GM12878 (cell line): ENCODE results near the gene GPR108. TPM values are rescaled to one million over a fixed set of nuclear protein-coding genes. Genes with fewer than 3 reads are reported as not detected.
A peak's percentile ranks its signal among the peaks of the same experiment; 100 is the strongest.

ENCODE experiments used
- ATAC-seq: fragments of 200-7000 bp; cut with Tn5 transposase; 3 replicates; pipeline ENCODE4 v1.9.1; 2020; ENCODE audit warnings: mild to moderate bottlenecking, moderate library complexity
- BruUV-seq: library from RNA; stranded (reverse); fragments of 400-500 nt; replicated peaks from 2 replicates; lab custom pipeline; 2021; lab: Mats Ljungman, UMichigan
- CTCF ChIA-PET: fragments of 300-600 bp; sonication (Branson Sonifier 250); formaldehyde crosslinking; extraction: SDS; loops from one replicate; lab custom pipeline; 2021; ENCODE audit warnings: inconsistent platforms; lab: Yijun Ruan, JAX
- POLR2A ChIA-PET: fragments of 350-600 bp; formaldehyde crosslinking; extraction: SDS; loops from one replicate; lab custom pipeline; 2021; ENCODE audit warnings: inconsistent platforms; lab: Charles Lee
- RAD21 ChIA-PET: fragments of 300-600 bp; sonication (Branson Sonifier 250); formaldehyde crosslinking; loops from one replicate; lab custom pipeline; 2023; ENCODE audit warnings: antibody characterized with exemption; ENCODE audit not compliant: unreplicated experiment; lab: Charles Lee
- SMC1A ChIA-PET: fragments of 300-600 bp; sonication (Branson Sonifier 250); formaldehyde crosslinking; loops from one replicate; lab custom pipeline; 2023; ENCODE audit not compliant: unreplicated experiment, uncharacterized antibody; lab: Charles Lee
- DNase-seq: peaks from one replicate; pipeline ENCODE4 v3.0.0-alpha.2; 2011; ENCODE audit warnings: low read depth, low spot score
- FAIRE-seq: peaks from 3 replicates; lab custom pipeline; 2011; peaks lifted over from hg19 to GRCh38; lab: Jason Lieb, UNC
- H2AFZ ChIP-seq: 2 replicates; pipeline ENCODE4 v1.6.0; 2011; ENCODE audit warnings: low read depth, low read length, control low read depth; ENCODE audit not compliant: control insufficient read depth
- H3K27ac ChIP-seq: 2 replicates; pipeline ENCODE4 v1.5.1; 2011; ENCODE audit warnings: control low read depth; ENCODE audit not compliant: control insufficient read depth, insufficient read depth
- H3K27me3 ChIP-seq, 2 experiments: replicated peaks in 1 of 2; 2 replicates each; pipeline versions ENCODE4 v1.6.0 to v1.6.1; 2011; ENCODE audit warnings: low read length in 1 of 2; ENCODE audit not compliant: control insufficient read depth in 2 of 2, insufficient read depth in 2 of 2
- H3K36me3 ChIP-seq, 2 experiments: 2 replicates each; pipeline ENCODE4 v1.5.1; 2011; ENCODE audit warnings: low read length in 1 of 2; ENCODE audit not compliant: control insufficient read depth in 2 of 2, insufficient read depth in 2 of 2
- H3K4me1 ChIP-seq: 2 replicates; pipeline ENCODE4 v1.6.1; 2011; ENCODE audit warnings: mild to moderate bottlenecking, low read length, moderate library complexity, mixed read lengths; ENCODE audit not compliant: control insufficient read depth, insufficient read depth
- H3K4me2 ChIP-seq: 2 replicates; pipeline ENCODE4 v1.6.0; 2011; ENCODE audit warnings: control low read depth; ENCODE audit not compliant: control insufficient read depth, insufficient read depth
- H3K4me3 ChIP-seq: fragments of 200-600 bp; sonication (generic); 2 replicates; pipeline ENCODE4 v1.5.1; 2016
- H3K79me2 ChIP-seq: 2 replicates; pipeline ENCODE4 v1.6.0; 2011; ENCODE audit warnings: low read length; ENCODE audit not compliant: control insufficient read depth, insufficient read depth
- H3K9ac ChIP-seq: 2 replicates; pipeline ENCODE4 v1.8.0; 2011; ENCODE audit warnings: low read length, control low read depth, mixed read lengths; ENCODE audit not compliant: control insufficient read depth, insufficient read depth
- H3K9me3 ChIP-seq: replicated peaks from 3 replicates; pipeline ENCODE4 v1.5.1; 2011; ENCODE audit warnings: mild to moderate bottlenecking, low read length; ENCODE audit not compliant: control insufficient read depth, insufficient read depth
- H4K20me1 ChIP-seq: 2 replicates; pipeline ENCODE4 v1.6.0; 2011; ENCODE audit not compliant: control insufficient read depth, insufficient read depth
- BACH1 ChIP-seq: fragments of 450-650 bp; IDR thresholded peaks from 2 replicates; pipeline ENCODE4 v1.6.1; 2017; ENCODE audit warnings: mild to moderate bottlenecking, borderline replicate concordance
- CBX5 ChIP-seq: sonication (generic); IDR thresholded peaks from 2 replicates; pipeline ENCODE4 v1.6.1; 2016; ENCODE audit warnings: low read depth, moderate library complexity, mild to moderate bottlenecking, inconsistent platforms
- CREM ChIP-seq: IDR thresholded peaks from 2 replicates; pipeline ENCODE4 v1.6.1; 2014; ENCODE audit warnings: antibody characterized with exemption, low read depth
- DPF2 ChIP-seq: fragments of 450-650 bp; IDR thresholded peaks from 2 replicates; pipeline ENCODE4 v1.6.1; 2017; ENCODE audit warnings: mild to moderate bottlenecking
- EED ChIP-seq: sonication (generic); IDR thresholded peaks from 2 replicates; pipeline ENCODE4 v1.6.1; 2016; ENCODE audit warnings: antibody characterized with exemption, low read depth
- IKZF1 ChIP-seq: fragments of 450-650 bp; conservative IDR thresholded peaks from 2 replicates; pipeline ENCODE4 v1.6.1; 2017; ENCODE audit warnings: antibody characterized with exemption, mild to moderate bottlenecking
- KLF5 ChIP-seq: fragments of 450-650 bp; IDR thresholded peaks from 2 replicates; pipeline ENCODE4 v1.6.1; 2014; ENCODE audit warnings: mild to moderate bottlenecking; ENCODE audit not compliant: partially characterized antibody
- NBN ChIP-seq: fragments of 450-650 bp; IDR thresholded peaks from 2 replicates; pipeline ENCODE4 v1.6.1; 2016
- NR2F1 ChIP-seq: fragments of 450-650 bp; conservative IDR thresholded peaks from 2 replicates; pipeline ENCODE4 v1.6.1; 2017; ENCODE audit warnings: mild to moderate bottlenecking
- PAX5 ChIP-seq: IDR thresholded peaks from 2 replicates; pipeline ENCODE4 v1.6.1; 2011; ENCODE audit warnings: low read depth, low read length, borderline replicate concordance
- RELA ChIP-seq: fragments of 450-650 bp; IDR thresholded peaks from 2 replicates; pipeline ENCODE4 v1.8.0; 2014; ENCODE audit warnings: borderline replicate concordance; ENCODE audit not compliant: partially characterized antibody
- RUNX3 ChIP-seq: IDR thresholded peaks from 2 replicates; pipeline ENCODE4 v1.6.1; 2012; ENCODE audit warnings: low read length, inconsistent platforms
- SMAD1 ChIP-seq: fragments of 450-650 bp; IDR thresholded peaks from 2 replicates; pipeline ENCODE4 v1.6.1; 2018; ENCODE audit warnings: mild to moderate bottlenecking, low read depth; ENCODE audit not compliant: partially characterized antibody
- STAT3 ChIP-seq: IDR thresholded peaks from 2 replicates; pipeline ENCODE4 v1.6.1; 2011; ENCODE audit warnings: low read depth, low read length, improper control_type of control experiment
- TARDBP ChIP-seq: IDR thresholded peaks from 2 replicates; pipeline ENCODE4 v1.6.1; 2016; ENCODE audit warnings: borderline replicate concordance
- ZNF217 ChIP-seq: fragments of 450-650 bp; IDR thresholded peaks from 2 replicates; pipeline ENCODE4 v1.6.1; 2017; ENCODE audit warnings: antibody characterized with exemption, mild to moderate bottlenecking
- WGBS: methylation state at CpG from one replicate; pipeline ENCODE4 v1.1.6; 2016; ENCODE audit warnings: low lambda C conversion rate; ENCODE audit not compliant: insufficient replicate concordance, insufficient coverage; ENCODE audit errors: missing lambda C conversion rate; 5-methylcytosine and 5-hydroxymethylcytosine counted together
- in situ Hi-C: fragments of 300-500 bp; cut with MboI; formaldehyde crosslinking; loops from 9 replicates; pipeline ENCODE4 v1.14.3; 2018; ENCODE audit warnings: mixed read lengths
- intact Hi-C: fragments of 100-400 bp; cut with micrococcal nuclease; formaldehyde crosslinking; loops from one replicate; pipeline ENCODE4 v1.14.2; 2022; ENCODE audit not compliant: unreplicated experiment
- polyA plus RNA-seq, 11 experiments: library from polyadenylated mRNA; depleted of rRNA in 4 of 11; unstranded in 6 of 11; stranded (reverse) in 5 of 11; fragments of >200 nt; fragmentation: Nextera tagmentation in 4 of 11; fragmentation: Illumina TruSeq in 1 of 11; extraction: Ambion mirVana in 4 of 11; extraction: Trizol in 1 of 11; gene quantifications; 1 replicate in 1 of 11; 2 replicates in 10 of 11; pipeline versions ENCODE4 v1.2.1 to v1.2.3, GENCODE V29; 2011 to 2016; ENCODE audit warnings: inconsistent platforms in 2 of 11, missing spikeins in 2 of 11, low read depth in 1 of 11
- total RNA-seq, 4 experiments: library from RNA; depleted of rRNA in 3 of 4; stranded (reverse); fragments of >200 nt in 3 of 4; fragmentation: Illumina TruSeq in 1 of 4; extraction: Trizol in 1 of 4; gene quantifications; 2 replicates each; pipeline versions ENCODE4 v1.2.1 to v1.2.3, GENCODE V29; 2013 to 2021
- TF ChIP-seq, protein P1 (sequence below): IDR thresholded peaks from 2 replicates; pipeline ENCODE4 v1.6.1; 2011; ENCODE audit warnings: low read depth, low read length, improper control_type of control experiment, borderline replicate concordance
- TF ChIP-seq, protein P2 (sequence below): fragments of 450-650 bp; formaldehyde crosslinking; IDR thresholded peaks from 2 replicates; pipeline ENCODE4 v1.4.0; 2020; ENCODE audit warnings: mild to moderate bottlenecking, moderate library complexity

The GPR108 gene
- total and polyA plus RNA-seq, 10 of the 15 experiments (the other 5 are each of a cell fraction or from before 2014, with no cell fraction given): 4.4 to 87.2 (median 57.1) TPM

- no peak for TF ChIP-seq TARDBP
- TF ChIP-seq IKZF1: 0 out of 2 replicates have a peak, but pooled peaks have one; percentile 38
- TF ChIP-seq NBN: no peak
Measured at GRCh38 chr19:6768236-6768785, 30.9 kb upstream of the GPR108 start (continued).

DNA sequence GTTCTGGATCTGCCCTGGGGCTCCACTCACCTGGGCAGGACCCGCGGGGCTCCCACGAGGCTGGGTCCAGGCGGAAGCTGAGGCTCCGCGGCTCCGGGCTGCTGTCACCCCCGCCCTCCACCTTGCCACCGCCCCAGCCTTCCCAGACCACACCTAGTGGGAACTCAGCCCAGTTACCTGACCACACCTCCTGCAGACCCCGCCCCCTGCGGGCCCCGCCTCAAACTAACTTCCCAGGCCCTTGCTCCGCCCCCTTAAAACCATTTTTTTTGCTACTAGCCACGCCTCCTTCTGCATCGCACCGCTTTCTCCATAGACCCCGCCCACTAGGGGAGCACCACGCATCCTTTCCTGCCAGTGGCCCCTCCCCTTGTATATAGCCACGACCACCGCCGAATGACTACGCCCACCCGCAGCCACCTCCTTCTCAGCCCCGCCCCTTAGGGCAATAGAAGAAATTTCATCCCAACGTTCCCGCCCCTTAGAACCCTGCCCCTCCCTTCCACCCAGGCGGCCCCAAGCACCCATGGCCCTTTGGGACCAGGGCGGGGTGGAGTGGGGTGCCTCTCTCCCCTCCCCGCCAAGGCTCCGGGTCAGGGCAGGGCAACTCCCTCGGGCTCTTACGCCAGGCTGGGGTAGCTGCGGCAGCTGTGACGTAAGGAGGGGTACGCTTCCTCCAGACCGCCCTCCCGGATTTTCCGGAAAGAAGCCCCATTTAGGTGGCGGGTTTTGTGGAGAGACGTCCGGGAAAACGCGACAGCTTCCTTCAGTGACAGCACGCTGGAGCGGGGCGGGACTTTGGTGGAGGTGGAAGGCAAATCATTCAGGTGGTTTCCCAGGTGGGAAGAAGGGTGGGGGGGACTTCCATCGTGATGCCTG lies 30.2 kb upstream of the GPR108 start, which contains the start of gene SH2D3A:
TSS of gene SH2D3A (minus strand) at position 79 of the 879 bp plus-strand sequence. CDS start 3,687 bp downstream, outside the sequence.
- intact Hi-C loops: loop anchor here (2.0 to 5.0 kb wide), 3 partner anchors 29 to 251 kb away; partner anchors contain the start of genes CD70 and TRIP10
- Histone ChIP-seq H3K27ac (peak within 1 kb of the TSS; percentile 83), H3K4me1 (peaks cover 23% of the 10 kb centered on the region), H3K36me3 (no peaks in the 10 kb centered on the region), H3K9ac (peak within 1 kb of the TSS; percentile 76), H3K4me2 (peak within 1 kb of the TSS; percentile 96), H3K79me2 (peaks cover 10% of the 10 kb centered on the region), H3K4me3 (peak within 1 kb of the TSS; percentile 85), H3K27me3 (no peaks in the 10 kb centered on the region), H2AFZ (peak within 1 kb of the TSS; percentile 92), H4K20me1 (no peaks in the 10 kb centered on the region), H3K9me3 (no peaks in the 10 kb centered on the region)
- ChIA-PET CTCF (interaction anchor here (0.9 to 7.3 kb wide), 8 partner anchors 11 to 578 kb away, joined by 3 to 79 read pairs (median 10); partner anchors contain the start of genes DENND1C and GPR108), RAD21 (interaction anchor here (0.6 to 8.3 kb wide), 9 partner anchors 29 to 385 kb away, joined by 3 to 98 read pairs (median 5); partner anchors contain the start of gene GPR108), POLR2A (interaction anchor here (0.5 to 3.0 kb wide), 10 partner anchors 12 to 869 kb away, joined by 3 to 19 read pairs (median 4); partner anchors contain the start of genes ALKBH7 and GPR108), SMC1A (interaction anchor here (0.9 to 4.0 kb wide), 10 partner anchors 10 to 718 kb away, joined by 3 to 37 read pairs (median 4); partner anchors contain the start of genes GPR108 and ZNF557)
- in situ Hi-C loops: no loop called here
- no TSS peak for BruUV-seq
- FAIRE-seq: peak; percentile 95
- under 1% methylated on average over 47 of the region's 47 CpGs for WGBS
- DNase-seq: peak; percentile 92
- ATAC-seq: peak; percentile 79
- TF ChIP-seq DPF2 (peak; percentile 8; the same call in 1 of the 2 replicates), CREM (peak; percentile 85), RELA (peak; percentile 76), STAT3 (no peak), ZNF217 (no peak), CBX5 (0 out of 2 replicates have a peak, but pooled peaks have one; percentile 30), SMAD1 (peak; percentile 48), KLF5 (no peak), EED (peak; percentile 66), RUNX3 (peak; percentile 59), NR2F1 (peak; percentile 90), BACH1 (peak; percentile 29; the same call in 1 of the 2 replicates), PAX5 (no peak)
- TF ChIP-seq, protein P1, sequence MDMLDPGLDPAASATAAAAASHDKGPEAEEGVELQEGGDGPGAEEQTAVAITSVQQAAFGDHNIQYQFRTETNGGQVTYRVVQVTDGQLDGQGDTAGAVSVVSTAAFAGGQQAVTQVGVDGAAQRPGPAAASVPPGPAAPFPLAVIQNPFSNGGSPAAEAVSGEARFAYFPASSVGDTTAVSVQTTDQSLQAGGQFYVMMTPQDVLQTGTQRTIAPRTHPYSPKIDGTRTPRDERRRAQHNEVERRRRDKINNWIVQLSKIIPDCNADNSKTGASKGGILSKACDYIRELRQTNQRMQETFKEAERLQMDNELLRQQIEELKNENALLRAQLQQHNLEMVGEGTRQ: no peak
- TF ChIP-seq, protein P2, sequence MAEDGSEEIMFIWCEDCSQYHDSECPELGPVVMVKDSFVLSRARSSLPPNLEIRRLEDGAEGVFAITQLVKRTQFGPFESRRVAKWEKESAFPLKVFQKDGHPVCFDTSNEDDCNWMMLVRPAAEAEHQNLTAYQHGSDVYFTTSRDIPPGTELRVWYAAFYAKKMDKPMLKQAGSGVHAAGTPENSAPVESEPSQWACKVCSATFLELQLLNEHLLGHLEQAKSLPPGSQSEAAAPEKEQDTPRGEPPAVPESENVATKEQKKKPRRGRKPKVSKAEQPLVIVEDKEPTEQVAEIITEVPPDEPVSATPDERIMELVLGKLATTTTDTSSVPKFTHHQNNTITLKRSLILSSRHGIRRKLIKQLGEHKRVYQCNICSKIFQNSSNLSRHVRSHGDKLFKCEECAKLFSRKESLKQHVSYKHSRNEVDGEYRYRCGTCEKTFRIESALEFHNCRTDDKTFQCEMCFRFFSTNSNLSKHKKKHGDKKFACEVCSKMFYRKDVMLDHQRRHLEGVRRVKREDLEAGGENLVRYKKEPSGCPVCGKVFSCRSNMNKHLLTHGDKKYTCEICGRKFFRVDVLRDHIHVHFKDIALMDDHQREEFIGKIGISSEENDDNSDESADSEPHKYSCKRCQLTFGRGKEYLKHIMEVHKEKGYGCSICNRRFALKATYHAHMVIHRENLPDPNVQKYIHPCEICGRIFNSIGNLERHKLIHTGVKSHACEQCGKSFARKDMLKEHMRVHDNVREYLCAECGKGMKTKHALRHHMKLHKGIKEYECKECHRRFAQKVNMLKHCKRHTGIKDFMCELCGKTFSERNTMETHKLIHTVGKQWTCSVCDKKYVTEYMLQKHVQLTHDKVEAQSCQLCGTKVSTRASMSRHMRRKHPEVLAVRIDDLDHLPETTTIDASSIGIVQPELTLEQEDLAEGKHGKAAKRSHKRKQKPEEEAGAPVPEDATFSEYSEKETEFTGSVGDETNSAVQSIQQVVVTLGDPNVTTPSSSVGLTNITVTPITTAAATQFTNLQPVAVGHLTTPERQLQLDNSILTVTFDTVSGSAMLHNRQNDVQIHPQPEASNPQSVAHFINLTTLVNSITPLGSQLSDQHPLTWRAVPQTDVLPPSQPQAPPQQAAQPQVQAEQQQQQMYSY (CRISPR knock-in tag): no peak
